Upper lobe of left lung (tissue), 4 donors: ENCODE results near the gene SEMA6D.

Source experiments
- CTCF ChIP-seq, 6 experiments: fragments of 450-650 bp in 4 of 6; fragments of 200-600 bp in 2 of 6; sonication (generic) in 2 of 6; IDR thresholded peaks; one replicate each; pipeline ENCODE4 v1.5.1; 2016 to 2019; ENCODE audit warnings: antibody characterized with exemption in 6 of 6
- POLR2AphosphoS5 ChIP-seq, 2 donors: sonication (generic); formaldehyde crosslinking; IDR thresholded peaks; one replicate each; pipeline ENCODE4 v1.5.1; 2017; ENCODE audit warnings: antibody characterized with exemption in 2 of 2

- TF ChIP-seq CTCF (IDR thresholded peaks at IDR 0.05) (no peak), POLR2AphosphoS5 (IDR thresholded peaks at IDR 0.05) (no peak)
Measured at GRCh38 chr15:47669221-47669620, 48.1 kb upstream of the SEMA6D start.
